K562 treated with DMSO at 1 percent for 4 hours (cell line): Measurements from ENCODE around the gene TMEM128. TPM values are rescaled to one million over a fixed set of nuclear protein-coding genes. Genes with fewer than 3 reads are reported as not detected.

Experiments used
- total RNA-seq: library from RNA; unstranded; fragments of 300-600 nt; gene quantifications from 2 replicates; pipeline ENCODE4 v1.2.3, GENCODE V29; 2022; ENCODE audit not compliant: insufficient read depth

The TMEM128 gene, protein sequence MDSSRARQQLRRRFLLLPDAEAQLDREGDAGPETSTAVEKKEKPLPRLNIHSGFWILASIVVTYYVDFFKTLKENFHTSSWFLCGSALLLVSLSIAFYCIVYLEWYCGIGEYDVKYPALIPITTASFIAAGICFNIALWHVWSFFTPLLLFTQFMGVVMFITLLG
- total RNA-seq: 9.1 and 13.9 TPM in 2 replicates

DNA sequence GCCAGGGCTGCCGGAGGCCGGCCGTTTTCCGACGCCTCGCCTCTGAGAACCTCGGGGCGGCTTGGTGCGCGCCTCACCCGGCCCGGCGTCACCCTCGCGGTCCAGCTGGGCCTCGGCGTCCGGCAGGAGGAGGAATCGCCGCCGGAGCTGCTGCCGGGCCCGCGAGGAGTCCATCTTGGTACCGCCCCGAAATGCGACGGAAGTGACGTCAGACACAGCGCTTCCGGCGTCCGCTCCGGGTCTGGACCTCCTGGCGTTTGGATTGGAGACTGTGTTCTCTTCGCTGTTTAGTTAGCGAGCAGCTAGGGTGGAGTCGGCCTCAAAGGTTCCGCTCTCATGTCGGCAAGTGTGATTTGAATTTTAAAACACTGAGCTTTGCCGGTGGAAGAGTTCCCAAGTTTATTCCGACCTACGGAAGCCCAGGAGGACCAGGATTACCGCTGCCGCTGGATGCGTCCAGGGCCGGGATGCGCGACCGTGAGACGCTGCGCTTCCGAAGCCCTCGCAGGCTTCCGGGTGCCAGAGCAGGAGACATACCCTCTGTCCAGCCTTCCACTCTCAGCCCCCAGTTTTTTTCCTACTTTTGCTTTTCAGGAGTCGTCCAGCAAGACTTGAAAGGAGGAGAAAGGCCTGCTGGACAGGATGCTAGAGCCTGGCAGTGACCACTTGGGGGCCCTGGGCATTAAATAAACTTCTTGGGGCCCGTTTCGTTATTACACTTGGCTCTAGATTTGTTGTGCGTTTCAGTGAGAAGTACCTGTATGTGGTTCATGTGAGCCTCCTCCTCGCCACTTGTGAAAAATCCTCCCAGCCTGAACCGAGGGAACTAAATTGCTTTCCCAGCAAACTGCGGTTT lies at the start of gene TMEM128:
TMEM128 (minus strand) TSS at position 195 of the 856 bp plus-strand sequence; CDS start at position 174, 21 bp downstream.

DNA sequence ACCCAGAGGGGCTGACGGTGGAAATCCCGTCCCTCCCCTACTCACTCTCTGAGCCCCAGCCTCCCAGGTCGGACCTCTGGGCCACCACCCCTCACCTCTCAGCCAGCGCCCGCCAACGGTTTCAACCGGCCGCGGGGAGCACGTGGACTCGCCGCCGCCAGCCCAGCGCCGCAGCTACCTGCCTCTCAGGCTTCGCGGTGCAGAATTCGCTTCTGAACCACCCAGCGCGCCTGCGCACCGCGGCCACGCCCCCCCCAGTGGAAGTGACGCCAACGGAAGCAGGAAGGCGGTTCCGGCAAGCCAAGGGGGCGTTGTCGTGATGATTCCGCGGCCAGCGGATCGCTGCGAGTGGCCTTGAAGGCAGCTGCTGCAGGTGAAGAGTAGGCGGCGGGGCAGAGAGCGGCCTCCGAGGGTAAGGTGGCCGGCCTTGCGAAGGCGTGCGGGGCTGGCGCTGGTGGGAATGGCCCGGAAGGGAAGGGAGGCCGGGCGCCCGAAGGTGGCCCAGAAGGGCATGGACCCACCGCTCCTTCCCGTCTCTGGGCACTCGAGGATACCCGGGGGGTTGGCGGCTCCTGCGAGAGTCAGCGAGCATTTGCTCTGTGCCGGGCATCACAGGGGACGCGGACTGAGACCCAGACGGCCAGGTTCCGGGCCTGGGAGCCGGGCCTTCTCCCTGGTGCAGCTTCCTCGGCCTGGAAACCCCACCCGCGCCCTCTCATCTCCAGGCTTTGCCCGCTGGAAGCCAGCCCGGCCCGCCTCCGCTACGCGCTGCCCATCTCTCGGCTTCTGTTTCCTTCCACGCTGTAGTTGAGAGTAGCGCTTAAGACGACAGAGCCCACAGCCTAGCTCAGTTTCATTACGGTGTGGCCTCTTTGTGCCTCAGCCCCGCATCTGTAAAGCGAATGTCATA lies 42.2 kb upstream of the TMEM128 start, which contains the start of the genes LYAR and ZBTB49:
LYAR (minus strand) TSS at position 214 of the 910 bp plus-strand sequence. CDS start 6,412 bp downstream, outside the sequence.
ZBTB49 (plus strand) TSS at position 311 of the 910 bp plus-strand sequence. CDS start 9,695 bp downstream, outside the sequence.

DNA sequence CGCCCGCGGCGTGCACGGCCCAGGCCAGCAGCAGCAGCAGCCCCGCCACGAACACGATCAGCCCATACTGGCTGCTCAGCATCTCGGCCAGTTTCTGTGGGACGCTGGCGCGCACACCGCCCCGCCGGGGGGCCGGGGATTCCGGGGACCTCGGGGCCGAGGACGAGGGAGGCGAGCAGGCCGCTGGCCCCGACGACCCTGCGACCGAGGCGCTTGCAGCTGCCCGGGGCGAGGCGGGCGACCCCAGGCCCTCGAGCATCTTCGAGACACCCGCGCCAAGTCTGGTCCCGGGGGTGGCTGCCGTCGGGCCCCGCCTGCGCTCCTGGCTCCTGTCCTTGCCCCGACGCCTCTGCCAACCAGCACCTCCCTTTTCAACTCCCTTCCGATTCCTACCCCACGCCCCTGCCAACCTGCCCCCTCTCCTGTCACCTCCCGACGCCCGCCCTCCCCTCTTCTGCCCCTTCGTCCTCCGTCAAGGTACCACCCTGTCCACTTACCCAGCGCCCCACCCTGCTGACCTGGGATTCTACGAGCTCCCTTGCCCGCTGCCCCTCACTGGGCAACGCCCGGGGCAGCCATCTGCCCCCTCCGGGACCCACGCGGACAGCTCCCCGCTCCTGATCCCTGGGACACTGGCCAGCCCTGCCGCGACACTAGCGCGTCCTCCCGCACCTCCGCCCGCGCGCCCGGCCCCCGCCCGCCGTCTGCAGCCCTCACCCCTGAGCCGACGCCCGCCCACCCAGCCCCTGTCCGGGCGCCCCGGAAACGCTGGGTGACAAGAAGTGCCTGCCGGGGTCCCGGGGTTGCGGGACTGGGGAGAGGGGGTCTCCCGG lies 21.2 kb downstream of the TMEM128 start, which contains the start of gene OTOP1:
OTOP1 (minus strand) TSS at position 324 of the 833 bp plus-strand sequence; CDS start at position 259, 65 bp downstream.

Other genes starting within 250 kb of the TMEM128 start
- gene OTOP1, start 21.3 kb downstream of the TMEM128 start, total RNA-seq: not detected in 2 replicates
- 31.3 and 37.6 TPM in 2 replicates for gene LYAR, start 41.9 kb upstream of the TMEM128 start, total RNA-seq
- 1.7 and 2.4 TPM in 2 replicates for gene ZBTB49, start 42.0 kb upstream of the TMEM128 start, total RNA-seq
- not detected in 2 replicates for gene NSG1, start 138.9 kb upstream of the TMEM128 start, total RNA-seq